NB4 (cell line): ENCODE measurements around the gene ACACA.

Source experiments
- DNase-seq: peaks from one replicate; pipeline ENCODE4 v3.0.0; 2010; ENCODE audit warnings: low read depth
- H3K4me3 ChIP-seq: one replicate; pipeline ENCODE4 v1.5.1; 2011; ENCODE audit warnings: mild to moderate bottlenecking, low read depth, low read length, moderate library complexity
- MAX ChIP-seq: IDR thresholded peaks from 2 replicates; pipeline ENCODE4 v1.6.1; 2011; ENCODE audit warnings: low read depth, low read length
- MYC ChIP-seq: IDR thresholded peaks from 2 replicates; pipeline ENCODE4 v1.6.1; 2011; ENCODE audit warnings: low read depth, low read length
- POLR2A ChIP-seq: IDR thresholded peaks from 2 replicates; pipeline ENCODE4 v1.6.1; 2011; ENCODE audit warnings: mild to moderate bottlenecking; ENCODE audit not compliant: insufficient read length; ENCODE audit errors: extremely low read depth
- TF ChIP-seq, protein P1 (sequence below): IDR thresholded peaks from one replicate; pipeline ENCODE4 v1.5.1; 2012; ENCODE audit warnings: low read depth, low read length

ACACA gene

DNA sequence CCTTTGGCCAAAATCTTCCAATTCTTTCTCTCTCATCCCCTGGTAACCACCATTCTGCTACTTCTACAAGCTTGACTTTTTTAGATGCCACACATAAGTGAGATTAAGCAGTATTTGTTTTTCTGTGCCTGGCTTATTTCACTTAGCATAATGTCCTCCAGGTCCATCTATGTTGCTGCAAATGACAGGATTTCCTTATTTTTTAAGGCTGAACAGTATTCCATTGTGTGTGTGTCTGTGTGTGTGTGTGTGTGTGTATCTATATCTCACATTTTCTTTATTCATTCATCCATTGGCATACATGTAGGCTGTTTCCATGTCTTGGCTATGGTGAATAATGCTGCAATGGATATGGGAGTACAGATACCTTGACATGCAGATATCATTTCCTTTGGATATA is 6.1 kb downstream of the ACACA start:
- DNase-seq: no peak
- no peak overlapping the region for H3K4me3 ChIP-seq
- no peak for TF ChIP-seq MYC
- no peak for TF ChIP-seq MAX
- TF ChIP-seq, protein P1, sequence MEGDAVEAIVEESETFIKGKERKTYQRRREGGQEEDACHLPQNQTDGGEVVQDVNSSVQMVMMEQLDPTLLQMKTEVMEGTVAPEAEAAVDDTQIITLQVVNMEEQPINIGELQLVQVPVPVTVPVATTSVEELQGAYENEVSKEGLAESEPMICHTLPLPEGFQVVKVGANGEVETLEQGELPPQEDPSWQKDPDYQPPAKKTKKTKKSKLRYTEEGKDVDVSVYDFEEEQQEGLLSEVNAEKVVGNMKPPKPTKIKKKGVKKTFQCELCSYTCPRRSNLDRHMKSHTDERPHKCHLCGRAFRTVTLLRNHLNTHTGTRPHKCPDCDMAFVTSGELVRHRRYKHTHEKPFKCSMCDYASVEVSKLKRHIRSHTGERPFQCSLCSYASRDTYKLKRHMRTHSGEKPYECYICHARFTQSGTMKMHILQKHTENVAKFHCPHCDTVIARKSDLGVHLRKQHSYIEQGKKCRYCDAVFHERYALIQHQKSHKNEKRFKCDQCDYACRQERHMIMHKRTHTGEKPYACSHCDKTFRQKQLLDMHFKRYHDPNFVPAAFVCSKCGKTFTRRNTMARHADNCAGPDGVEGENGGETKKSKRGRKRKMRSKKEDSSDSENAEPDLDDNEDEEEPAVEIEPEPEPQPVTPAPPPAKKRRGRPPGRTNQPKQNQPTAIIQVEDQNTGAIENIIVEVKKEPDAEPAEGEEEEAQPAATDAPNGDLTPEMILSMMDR: no peak
- no peak for TF ChIP-seq POLR2A

DNA sequence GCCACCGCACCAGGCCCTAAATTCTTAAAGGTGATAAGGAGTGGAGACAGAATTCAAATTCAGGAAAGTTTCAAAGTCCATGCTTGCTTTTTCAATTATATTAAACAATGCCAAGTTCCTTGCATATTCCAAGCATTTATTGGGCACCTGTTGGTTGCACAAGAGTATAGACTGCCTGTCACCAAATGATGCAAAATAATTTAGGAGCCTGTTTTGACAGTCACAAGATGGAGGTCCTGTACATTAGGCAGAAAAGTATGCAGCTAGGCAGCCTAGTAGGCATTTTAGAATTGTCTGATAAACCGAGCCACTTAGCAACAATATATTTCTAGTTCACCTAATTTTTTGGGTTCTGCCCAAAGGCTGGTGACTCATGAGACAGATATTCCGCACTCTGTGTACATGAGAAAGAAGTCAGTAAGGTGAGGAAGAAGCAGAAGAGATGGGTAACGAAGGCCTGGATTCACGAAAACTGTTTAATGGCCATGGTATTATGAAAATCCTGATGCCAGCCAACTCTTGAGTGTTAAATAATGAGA is 7.3 kb downstream of the ACACA start:
- DNase-seq: no peak
- TF ChIP-seq POLR2A (no peak), MAX (no peak), MYC (no peak)
- TF ChIP-seq, protein P1: no peak
- H3K4me3 ChIP-seq: no peak overlapping the region

GRCh38 chr17:37393352-37393751 is 13.3 kb downstream of the ACACA start:
- DNase-seq: no peak
- TF ChIP-seq, protein P1: no peak
- TF ChIP-seq MAX: no peak
- TF ChIP-seq POLR2A: no peak
- no peak for TF ChIP-seq MYC
- no peak overlapping the region for H3K4me3 ChIP-seq

GRCh38 chr17:37392024-37392590 is 14.5 kb downstream of the ACACA start:
- no peak for TF ChIP-seq MAX
- TF ChIP-seq POLR2A: no peak
- TF ChIP-seq, protein P1: no peak
- TF ChIP-seq MYC: no peak
- no peak for DNase-seq
- H3K4me3 ChIP-seq: no peak overlapping the region

GRCh38 chr17:37391146-37391545 is 15.5 kb downstream of the ACACA start:
- DNase-seq: no peak
- H3K4me3 ChIP-seq: no peak overlapping the region
- TF ChIP-seq MAX: no peak
- no peak for TF ChIP-seq POLR2A
- TF ChIP-seq MYC: no peak
- TF ChIP-seq, protein P1: no peak
